Measurements from ENCODE around the gene CELF6.

Gene CELF6

DNA sequence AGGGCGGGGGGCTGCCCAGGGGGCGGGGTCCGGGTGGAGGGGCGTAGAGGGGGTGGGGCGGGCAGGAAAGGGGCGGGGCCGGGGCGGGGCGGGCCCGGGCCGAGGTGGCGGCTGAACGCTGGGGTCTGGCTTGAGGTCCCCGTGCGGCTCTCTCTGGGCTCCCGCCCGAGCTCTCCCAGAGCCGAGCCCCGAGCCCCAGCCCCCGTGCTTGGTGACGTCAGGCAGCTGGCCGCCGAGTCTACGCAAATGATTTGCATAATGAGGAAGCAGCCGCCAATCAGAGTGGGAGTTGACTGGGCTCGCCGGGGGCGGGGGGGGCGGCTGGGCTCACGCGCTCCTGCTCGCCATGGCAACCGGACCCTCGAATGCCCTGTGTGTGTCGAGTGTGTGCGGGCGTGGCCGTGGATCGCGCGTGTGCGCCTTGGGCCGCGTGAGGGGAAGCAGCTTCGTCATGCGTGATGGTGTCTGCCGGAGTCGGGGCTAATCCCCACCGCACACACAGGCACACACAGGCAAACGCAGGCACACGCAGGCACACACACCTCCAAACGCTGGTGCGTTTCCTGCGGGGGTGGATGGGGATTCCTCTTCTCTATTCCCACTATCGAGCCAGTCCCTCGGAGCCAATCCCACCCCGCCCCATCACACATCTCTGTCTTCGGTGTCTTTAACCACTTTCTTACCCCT is at the start of gene CELF6:
TSS of gene CELF6 (minus strand) at position 173 of the 687 bp plus-strand sequence. CDS start 283 bp downstream, outside the sequence.
- DNase-seq (ENCODE audit: low read depth in 2 of 2), result peak; percentile 25 to 34

DNA sequence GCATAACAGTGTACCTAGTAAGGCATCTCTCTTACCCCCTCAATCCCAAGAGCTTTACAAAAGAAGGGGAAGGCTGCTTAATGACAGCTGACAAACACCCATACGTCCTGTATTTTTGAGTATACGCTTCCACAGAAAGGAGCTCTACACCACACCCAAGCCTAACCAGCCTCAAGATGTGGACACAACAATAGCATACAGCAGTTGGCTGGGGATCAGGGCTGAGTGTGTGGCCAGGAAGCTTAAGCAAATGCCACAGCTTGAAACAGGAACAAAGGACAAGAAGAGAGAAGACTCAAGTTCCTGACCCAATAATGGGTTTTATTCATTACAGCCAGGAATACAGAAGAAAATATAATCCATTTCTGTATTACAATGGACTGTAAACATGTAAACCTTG is 48.9 kb upstream of the CELF6 start:
- no peak for DNase-seq (ENCODE audit: low read depth in 2 of 2)

DNA sequence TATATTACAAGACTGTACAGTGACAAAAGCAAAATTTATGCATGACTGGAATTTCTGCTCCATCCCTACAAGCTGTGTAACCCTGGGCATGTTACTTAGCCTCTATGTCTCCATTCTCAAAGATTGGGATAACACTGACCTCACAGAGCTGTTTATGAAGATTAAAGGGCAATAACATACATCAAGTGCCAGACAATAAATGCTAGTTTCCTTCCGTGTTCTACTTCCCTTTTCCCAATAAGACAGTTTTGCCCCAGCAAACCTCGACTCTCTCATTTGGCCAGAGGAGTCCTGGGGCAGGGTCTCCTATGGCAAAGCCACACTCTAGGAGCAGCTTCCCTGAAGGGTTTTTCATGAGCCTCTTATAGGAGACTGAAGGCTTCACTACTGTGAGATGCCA is 48.4 kb upstream of the CELF6 start:
- DNase-seq (ENCODE audit: low read depth in 2 of 2), result no peak

DNA sequence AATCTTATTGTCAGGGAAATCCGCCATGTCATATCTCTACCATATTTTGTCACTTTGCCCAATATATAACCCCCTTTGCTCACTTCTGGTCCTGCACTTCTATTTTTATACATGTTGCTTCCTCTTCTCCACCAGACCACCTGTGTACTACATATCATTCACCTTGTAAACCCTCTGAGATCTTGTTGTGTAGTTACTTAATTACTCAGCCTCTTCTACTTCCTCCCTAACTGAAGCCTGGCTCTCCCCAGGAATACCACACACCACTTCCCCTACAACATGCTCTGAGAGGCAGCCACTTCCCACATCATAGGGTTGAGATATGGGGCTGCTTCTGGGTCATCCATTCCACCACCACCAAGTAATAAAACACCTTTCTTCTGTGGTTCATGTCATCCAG is 45.9 kb upstream of the CELF6 start:
- no peak for DNase-seq (ENCODE audit: low read depth in 2 of 2)

DNA sequence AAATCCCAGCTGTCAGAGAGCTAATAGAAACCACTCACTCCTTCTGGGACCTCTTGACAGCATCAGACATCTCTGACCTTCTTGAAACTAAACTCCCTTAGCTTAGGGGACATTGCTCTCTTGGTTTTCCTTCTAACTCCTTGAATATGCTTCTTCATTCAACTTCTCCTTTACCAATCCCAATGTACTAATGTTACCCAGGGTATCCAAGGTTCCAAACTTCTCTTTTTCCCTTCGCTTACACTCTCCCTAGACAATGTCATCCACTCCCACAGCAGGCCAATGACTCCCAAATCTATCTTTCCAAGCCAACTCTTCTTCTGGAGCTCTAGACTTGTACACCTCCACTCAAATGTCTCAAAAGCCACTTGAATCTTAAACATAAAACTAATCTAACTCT is 41.2 kb upstream of the CELF6 start:
- no peak for DNase-seq (ENCODE audit: low read depth in 2 of 2)

DNA sequence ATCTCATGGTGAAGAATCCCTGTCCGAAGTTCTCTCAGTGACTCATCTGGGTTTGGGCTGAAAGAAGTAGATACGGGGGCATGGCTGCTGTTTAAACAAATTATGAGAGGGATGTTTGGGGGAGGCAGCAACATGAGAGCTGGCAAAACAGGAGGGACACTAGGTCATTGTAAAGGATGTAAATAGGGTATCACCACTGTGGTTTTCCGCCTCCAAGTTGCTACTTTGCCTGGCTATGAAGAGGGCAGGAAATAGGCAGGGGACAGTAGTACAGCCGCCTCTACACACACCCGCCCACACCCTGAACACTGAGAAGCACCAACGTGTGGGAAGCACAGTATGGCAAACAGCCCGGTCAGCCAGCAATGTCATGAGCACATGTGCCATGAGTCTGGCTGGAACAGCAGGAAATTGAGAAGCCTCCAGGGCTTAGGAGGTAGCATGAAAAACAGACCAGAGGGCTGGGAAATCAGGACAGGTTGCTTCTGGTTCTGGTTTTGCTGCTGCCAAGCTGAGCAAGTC is 38.8 kb upstream of the CELF6 start:
- no peak for DNase-seq (ENCODE audit: low read depth in 2 of 2)

DNA sequence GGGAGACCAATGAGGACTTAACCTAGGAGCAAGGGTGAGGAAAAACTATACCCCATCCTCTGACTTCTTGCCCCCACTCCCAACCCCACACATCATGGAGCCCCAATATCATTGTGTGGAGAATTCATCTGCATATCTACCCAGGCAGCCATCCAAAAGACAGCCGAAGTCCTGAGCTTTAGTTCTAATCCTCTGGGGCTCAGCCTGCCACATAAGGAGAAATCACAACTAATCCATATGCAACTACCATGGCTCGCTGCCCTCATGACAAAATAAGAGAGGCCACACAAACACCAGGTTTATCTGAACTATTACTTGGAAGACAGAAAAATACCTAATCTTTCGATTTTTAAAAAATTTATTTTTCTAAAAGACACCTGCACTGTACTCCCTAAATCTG is 38.2 kb upstream of the CELF6 start:
- no peak for DNase-seq (ENCODE audit: low read depth in 2 of 2)

DNA sequence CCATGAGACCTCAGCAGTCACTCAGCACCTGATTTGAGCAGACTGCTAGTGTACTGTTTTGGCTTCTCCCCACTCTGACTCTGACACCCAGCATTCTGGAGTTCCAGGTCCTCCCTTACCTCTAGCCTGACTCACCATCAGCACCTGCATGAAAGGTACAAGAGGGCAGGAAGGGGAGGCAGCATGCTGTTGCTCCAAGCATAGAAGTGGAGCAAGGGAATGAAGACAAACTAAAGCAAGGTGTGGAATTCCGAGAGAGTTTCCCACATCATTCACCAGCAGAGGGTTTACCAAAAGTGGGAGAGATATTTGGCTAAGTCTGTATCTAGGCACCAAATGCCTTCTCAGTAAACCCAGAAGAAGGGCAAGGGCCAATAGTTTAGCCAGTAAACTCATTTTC is 34.5 kb upstream of the CELF6 start:
- no peak for DNase-seq (ENCODE audit: low read depth in 2 of 2)

DNA sequence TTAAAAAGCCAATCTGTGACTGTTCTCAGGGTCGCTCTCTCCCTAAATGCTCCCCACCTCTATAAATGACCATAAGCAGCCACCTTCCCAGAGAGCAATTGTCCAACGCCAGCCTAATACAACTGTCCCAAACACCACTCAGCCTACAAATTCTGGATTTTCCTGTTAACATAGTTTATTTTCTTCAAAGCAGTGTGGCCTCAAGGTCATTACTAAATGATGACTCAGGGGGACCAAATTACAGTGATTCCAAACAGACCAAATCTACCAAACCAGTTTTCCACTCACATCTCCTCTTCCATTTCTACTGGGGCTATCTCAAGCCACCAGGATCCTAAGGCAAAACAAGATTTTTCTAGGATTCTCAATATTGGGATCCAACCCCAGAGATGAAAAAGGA is 33.3 kb upstream of the CELF6 start:
- no peak for DNase-seq (ENCODE audit: low read depth in 2 of 2)

DNA sequence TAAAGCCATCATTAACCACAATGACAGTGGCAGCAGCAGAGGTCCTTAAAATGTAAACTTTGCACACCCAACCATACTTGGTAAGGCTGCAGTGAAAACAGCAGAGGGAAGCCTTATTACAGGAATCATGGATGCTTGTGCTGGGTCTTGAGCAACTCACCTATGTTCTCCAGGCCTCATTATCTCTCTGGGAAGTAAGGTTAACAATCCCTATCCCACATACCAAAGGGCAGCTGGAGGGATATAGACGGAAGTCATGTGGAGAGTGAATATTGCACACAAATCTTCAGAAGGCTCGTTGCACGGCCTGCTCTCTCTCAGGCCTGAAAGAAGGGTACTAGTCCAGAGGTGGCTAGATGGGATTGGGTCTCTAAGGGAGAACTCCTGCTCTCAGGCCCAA is 25.8 kb upstream of the CELF6 start:
- DNase-seq (ENCODE audit: low read depth in 2 of 2), result no peak

DNA sequence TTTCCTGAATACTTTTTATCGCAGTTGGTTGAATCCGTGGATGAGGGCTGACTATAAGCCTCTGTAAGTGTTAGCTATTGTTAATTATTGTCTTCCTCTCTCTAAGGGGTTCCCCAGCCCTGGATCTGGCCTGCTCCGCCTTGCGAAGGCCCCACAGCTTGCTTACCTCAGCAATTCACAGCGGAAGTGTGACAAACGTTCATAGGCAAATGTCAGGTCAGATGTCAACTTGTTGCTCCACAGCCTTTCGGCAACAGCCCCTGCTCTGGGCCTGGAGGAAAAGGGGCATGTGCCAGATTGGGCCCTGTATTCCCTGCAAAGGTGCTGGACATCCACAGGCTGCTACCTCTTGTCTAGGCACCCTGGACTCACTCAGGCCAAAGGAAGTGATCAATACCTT is 25.3 kb upstream of the CELF6 start:
- DNase-seq (ENCODE audit: low read depth in 2 of 2), result no peak

DNA sequence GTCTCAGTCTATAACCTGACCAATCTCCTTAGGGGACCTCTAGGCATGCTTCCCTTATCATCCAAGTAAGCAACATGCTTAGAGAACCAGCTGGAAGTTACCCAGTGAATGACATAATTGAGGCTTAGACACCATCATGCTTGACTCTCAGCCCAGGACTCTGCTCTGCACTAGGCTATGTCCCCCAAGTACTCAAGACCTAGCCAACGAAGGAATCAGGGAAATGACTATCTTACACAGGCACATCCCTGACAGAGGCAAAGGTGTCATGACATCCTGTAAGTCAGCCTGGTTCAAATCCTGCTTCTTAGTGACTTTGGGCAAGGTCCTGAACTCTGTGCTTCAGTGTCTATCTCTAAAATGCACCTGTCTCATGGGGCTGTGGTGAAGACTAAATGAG is 24.6 kb upstream of the CELF6 start:
- DNase-seq (ENCODE audit: low read depth in 2 of 2), result no peak

DNA sequence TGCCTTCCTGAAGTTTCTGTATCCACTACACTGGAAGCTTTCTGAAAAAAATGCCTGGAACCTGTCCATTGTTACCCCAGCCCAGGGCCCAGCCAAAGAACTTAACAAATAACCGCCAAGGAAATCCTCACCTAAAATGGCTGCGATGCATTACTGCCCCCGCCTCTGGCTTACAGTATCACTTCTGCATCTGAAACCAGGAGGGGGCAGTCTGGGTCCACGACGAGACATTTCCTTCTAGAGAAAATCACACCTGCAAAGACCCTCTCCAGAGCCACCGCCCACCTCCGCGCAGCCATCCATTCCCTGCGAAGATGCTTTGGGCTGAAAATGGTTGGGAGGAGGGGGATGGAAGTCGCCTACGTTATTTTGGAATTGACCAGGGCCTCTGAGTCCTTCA is 22.4 kb upstream of the CELF6 start:
- no peak for DNase-seq (ENCODE audit: low read depth in 2 of 2)

DNA sequence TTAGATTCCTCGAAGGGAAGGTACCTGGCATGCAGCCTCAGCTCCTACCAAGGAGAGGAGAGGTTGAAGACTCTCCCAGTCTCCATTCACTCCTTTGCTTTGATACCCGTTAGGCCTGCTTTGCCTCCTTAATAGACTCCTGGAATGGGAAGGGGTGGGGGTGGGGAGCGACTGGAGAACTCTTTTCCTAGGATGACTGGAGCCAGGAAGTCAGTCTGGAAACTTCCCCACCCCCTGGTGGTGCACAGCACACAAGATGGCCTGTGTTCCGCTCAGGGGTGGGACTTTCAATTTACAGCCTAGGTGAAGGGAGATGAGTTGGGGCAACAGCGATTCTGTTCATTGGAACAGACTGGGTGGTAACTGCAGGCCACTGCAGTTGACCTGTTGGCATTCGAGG is 21.4 kb upstream of the CELF6 start:
- DNase-seq (ENCODE audit: low read depth in 2 of 2), result no peak

DNA sequence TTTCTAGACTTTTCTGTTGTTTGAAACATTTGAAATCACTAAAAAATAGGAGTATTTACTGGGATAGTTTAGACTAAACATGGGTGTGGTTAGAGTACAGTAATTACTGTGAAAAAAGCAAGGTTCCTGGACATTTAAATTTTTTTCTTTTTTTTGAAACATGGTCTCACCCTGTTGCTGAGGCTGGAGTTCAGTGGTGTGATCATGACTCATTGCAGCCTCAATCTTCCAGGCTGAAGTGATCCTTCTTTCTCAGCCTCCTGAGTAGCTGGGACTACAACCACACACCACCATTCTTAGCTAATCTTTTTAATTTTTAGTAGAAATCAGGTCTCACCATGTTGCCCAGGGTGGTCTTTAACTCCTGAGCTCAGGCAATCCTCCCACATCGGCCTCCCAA is 20.4 kb upstream of the CELF6 start:
- no peak for DNase-seq (ENCODE audit: low read depth in 2 of 2)

DNA sequence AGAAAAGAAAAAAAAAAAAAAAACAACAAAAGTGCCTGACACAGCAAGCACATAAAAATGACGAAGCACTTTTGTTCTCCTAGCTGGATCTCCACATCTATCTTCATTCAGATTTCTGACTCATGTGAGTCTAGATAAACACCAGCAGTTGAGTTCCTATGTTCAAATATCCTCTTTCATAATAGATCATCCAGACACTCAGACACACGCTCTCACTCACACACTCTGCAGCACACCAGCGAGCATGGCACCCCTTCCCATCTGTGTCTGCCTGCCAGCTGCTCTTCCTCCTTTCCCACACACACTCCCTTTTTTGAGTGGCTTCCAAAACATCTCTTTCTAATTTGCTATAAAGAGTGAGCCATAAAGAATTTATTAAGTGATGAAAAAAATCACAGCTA is 19.8 kb upstream of the CELF6 start:
- peak; percentile 95 for DNase-seq (ENCODE audit: low read depth in 2 of 2)

DNA sequence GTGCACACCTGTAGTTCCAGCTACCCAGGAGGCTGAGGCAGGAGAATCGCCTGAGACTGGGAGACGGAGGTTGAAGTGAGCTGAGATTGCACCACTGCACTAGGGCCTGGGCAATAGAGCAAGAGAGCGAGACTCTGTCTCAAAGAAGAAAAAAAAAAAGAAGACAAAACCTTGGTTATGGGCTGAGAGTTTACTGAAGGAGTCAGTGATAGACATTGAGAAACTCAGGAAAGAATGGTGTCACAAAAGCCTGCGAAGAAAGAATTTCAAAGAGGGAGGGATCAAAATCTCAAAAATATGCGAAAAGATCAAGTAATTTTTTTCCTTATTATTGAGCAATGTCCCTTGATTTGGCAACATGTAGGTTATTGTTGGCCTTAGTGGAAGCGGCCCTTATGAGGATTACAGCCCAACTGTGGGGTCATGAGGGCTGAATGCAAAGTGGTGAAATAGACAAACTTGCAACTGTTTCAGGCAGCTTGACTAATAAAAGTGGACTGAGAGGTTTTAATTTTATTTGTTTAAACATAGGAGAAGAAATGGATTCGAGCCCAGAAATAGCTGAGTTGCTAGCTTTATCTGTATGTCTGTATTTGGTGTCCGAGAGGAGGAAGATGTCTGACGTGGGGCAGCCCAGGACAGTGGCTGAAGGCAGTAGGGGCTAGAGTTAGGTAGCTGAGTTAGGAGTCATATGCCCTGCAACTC is 18.8 kb upstream of the CELF6 start:
- peak; percentile 56 to 59 for DNase-seq (ENCODE audit: low read depth in 2 of 2)

DNA sequence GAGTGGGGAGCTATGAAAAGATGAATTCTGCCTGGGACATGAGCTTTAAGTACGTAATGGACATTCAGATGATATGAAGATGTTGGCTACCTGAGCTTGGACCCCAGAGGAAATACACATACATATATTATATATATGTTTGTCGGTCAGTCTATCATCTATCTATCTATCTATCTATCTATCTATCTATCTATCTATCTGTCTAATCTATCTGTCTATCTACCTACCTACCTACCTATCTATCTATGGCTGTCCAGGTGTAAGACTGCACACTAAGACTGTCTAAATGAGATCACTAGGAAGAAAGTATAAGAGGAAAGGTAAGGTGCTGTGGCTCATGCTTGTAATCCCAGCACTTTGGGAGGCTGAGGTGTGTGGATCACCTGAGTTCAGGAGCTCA is 18.2 kb upstream of the CELF6 start:
- no peak for DNase-seq (ENCODE audit: low read depth in 2 of 2)

DNA sequence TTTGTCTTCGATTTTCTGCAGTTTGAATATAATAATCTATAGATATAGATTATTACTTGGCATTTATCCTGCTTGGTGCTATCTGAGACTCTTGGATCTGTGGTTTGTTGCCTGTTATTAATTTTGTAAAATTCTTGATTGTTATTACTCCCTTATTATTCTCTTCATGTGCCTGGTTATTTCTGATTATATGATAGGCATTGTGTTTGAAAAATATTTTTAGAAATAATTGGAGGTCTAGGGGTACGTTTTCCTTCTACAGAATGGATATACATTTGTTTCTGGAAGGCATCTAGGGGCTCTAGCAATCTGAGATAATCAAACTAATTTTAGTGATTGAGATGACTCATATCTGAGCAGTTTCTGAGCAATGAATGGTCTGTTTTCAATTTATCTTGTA is 14.9 kb upstream of the CELF6 start:
- DNase-seq (ENCODE audit: low read depth in 2 of 2), result no peak

DNA sequence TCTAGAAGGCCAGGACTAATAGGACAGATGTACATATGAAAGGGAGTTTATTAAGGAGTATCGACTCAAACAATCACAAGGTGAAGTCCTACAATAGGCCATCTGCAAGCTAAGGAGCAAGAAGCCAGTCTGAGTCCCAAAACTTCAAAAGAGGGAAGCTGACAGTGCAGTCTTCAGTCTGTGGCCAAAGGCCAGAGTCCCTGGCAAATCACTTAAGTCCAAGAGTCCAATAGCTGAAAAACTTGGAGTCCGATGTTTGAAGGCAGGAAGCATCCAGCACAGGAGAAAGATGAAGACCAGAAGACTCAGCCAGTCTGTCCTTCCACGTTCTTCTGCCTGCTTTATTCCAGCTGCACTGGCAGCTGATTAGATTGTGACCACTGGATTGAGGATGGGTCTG is 11.1 kb upstream of the CELF6 start:
- DNase-seq (ENCODE audit: low read depth in 2 of 2), result no peak

DNA sequence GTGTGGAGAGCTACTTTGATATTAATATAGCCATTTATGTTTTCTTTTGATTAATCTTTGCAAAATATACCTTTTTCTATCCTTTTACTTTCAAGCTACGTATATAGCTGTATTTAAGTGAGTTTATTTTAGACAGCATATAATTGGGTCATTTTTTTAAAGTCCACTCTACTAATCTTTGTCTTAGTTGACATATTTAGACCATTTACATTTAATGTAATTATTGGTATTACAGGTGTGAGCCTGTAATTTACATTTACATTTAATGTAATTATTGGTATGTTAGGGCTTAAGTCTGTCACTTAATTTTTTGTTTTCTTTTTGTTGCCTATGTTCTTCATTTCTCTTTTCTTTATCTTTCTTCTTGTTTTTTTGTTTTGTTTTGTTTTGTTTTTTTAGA is 3.8 kb upstream of the CELF6 start:
- DNase-seq (ENCODE audit: low read depth in 2 of 2), result no peak

DNA sequence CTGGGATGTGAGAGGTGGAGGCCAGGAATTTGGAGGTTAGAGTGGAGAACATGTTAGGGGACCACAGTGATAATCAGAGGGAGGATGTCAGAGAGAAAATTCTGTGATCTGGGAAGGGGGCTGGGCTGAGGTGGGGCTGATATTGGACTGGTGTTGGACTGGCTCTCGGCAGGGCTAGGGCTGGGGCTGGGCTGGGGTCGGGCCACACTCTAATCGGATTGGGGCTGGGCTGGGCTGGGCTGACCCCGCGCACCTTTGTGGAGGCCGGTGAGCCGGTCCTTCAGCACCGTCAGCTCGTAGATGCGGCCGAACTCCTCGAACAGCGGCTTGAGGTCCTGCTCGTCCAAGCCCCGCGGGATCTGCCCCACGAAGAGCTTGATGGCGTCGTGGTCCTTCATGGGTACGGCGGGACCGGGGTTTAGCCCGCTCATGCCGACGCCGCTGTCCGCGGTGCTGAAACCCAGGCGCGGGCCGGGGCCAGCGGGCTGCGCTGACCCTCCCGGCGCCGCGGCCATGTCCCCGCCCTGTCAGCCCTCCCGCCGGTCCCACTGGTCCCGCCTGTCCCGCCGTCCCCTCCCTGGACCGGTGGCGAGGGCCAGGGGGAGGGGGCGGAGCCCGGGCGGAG is 485 bp downstream of the CELF6 start:
- no peak for DNase-seq (ENCODE audit: low read depth in 2 of 2)

DNA sequence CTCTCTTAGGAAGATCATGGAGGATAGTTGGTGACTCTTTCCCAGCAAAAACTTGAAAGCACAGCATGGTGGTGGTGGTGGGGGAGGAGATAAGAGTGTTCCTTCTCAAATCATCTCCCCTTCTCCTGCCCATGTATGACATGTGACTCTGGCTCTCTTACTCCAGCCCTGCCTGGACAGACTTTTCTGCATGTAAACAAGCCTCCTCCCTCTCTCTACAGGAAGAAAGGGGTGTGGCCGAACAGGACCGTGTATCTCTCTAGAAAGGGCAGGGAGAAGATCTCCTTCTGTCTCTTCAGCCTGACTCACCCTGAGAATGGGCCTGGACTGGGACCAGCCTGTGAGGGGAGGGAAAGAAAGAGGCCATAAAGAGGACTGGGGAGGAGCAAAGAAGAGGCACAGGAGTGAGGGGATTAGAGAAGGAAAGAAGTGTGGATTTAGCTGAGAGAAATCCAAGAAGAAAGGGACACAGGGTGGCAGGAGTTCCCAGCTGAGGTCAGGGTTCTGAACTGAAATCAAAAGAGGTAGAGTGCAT is 1.5 kb downstream of the CELF6 start:
- DNase-seq (ENCODE audit: low read depth in 2 of 2), result no peak

Measured in fibroblast of skin of left biceps (primary cell).